NCI-H2196 (cell line): ENCODE measurements around the gene CTCFL.
"Not testable (repeated sequence)": the region's sequence is repeated elsewhere in the genome, so short reads cannot be mapped to it uniquely, and the experiment has no call there.

Experiments
- DNase-seq: peaks from one replicate; lab custom pipeline; 2025; ENCODE audit not compliant: unreplicated experiment; lab: John Stamatoyannopoulos, UW

Gene CTCFL

DNA sequence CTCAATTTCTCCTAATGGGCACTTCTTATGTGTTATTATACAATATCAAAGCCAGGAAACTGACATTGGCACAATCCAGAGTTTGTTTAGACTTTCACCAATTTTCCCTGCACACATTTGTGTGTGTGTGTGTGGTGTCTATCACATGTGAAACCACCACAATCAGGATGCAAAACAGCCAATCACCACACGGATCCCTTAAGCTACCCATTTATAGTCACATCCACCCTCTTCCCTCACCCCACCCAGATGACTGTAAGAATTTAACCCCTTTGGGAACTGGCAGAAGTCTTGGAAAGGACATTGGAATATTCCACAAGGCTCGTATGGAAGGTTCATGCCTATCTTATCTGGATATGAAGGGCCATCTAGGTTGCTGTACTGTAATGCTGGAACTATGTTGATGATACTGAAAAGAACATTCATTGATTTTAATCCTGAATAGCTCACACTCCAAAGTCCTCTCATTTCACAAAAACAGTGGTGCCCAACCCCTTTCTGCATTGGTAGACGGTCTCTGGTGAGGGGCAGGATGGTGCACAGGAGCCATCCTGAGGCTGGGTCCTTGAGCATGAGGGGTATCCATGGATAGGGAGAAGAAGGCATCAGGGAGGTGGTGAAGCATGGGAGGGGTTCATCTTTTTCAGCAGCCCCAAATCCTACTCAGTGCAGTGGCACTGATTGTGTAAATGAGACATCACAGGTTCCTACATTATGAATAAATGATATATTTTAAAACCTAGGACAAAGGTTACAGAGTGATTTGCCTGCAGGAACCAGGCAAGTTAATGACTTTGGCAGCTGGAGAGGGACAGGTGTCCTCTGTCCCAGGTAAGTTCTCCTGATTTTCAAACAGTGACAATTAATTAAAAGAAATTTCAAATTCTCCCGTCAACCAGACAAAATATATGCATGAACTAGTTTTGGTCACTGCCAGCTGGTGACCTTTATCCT, 12.1 kb upstream of the CTCFL start:
- DNase-seq = no peak

DNA sequence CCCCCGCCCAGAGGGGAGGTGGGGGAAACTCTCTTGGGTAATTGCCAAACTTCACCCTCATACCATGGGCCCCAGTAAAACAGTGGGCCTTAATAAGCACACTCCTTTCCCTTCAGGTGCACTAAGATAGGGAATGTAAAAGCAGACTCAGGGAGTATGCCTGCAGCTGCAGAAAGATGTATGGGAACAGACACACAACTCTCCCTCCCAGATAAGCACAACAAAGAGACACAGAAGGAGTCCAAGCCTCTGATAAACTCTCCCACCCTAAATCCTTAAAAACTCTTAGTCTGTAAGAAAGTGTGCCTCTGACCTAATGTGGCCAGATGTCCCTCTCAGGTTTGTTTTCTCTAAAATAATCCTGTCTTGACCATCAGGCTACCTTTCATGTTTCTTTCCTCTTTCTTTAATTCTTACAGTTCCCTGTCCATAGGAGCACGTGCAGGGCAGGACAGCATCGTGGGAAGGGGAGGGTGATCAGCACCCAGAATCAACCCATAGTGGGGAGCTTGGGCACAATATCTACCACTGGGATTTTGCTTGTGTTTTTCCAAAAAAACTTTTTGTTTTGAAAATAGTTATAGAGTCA, 11.3 kb upstream of the CTCFL start:
- DNase-seq = no peak

DNA sequence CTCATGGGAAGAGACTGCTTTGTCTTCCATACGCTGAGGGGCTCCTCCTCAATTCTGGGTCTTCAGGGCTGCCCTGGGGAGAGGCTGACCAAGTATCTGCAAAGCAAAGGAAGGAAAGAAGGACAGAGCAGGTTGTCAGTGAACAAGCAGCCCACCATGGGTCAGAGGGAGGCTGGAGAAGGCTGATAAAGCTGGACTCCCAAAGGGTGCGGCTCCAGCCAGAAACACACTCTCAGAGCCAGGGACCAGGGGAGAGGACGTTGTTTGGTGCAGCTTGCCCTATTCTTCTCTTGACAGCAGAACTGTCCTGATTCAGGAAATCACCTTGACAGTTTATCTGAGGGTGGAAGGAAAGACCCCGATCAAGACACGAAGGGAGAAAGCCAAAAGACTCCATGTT, 10.4 kb upstream of the CTCFL start:
- no peak for DNase-seq

DNA sequence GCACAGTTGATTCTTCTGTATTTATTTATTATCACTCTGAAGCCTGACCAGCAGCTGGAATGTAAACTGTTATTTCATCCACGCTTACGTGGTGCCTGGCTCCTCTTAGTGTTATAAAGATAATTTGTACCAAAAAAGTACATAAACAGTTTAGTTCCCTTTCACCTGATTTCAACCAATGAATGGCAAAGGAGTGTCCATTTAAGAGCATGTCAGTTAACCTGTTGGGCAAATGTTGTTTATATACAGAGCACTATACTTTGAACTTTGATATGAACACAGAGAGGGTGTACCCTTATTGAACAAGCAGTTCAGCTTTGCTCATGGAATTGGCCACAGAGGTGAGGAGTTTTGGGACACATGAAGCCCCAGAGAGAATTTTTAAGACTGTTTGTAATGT, 7.2 kb upstream of the CTCFL start:
- no peak for DNase-seq

DNA sequence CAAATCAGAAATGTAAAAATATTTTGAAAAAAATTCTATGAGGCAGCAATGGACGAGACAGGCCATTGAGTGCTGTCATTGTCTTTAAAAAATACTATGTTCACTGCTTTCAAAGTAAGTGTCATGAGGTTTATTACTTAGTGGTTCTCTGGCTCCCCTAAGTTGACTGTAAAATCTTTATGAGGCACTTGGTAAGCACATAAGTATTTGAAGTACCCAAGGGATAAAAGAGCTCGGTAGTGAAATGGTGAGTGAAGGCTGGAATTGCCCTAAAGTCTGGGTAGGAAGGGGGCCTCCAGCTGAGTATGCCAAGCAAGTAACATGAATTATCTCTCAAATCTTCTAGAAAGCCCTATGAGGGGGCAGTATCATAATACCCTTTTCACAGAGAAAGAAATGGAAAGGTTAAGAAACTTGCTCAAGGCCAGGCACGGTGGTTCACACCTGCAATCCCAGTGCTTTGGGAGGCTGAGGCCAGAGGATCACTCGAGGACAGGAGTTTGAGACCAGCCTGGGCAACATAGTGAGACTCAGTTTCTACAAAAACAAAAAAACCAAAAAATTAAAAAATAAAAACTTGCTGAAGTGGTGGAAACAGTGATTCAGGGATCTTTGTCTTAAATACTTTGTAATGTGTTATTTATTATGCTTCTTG, 5.5 kb upstream of the CTCFL start:
- no peak for DNase-seq

DNA sequence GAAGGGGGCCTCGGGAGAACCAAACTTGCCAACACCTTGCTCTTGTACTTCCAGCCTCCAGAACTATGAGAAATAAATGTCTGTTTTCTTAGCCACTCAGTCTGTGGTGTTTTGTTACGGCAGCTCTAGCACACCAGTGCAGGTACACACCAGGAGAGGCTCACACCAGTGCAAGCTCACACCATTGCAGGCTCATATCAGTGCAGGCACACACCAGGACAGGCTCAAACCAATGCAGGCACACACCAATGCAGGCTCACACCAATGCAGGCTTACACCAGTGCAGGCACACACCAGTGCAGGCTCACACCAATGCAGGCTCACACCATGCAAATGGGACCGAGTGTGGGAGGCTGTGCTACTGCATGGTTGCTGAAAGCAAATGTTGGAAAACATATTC, 4.9 kb upstream of the CTCFL start:
- DNase-seq = no peak

DNA sequence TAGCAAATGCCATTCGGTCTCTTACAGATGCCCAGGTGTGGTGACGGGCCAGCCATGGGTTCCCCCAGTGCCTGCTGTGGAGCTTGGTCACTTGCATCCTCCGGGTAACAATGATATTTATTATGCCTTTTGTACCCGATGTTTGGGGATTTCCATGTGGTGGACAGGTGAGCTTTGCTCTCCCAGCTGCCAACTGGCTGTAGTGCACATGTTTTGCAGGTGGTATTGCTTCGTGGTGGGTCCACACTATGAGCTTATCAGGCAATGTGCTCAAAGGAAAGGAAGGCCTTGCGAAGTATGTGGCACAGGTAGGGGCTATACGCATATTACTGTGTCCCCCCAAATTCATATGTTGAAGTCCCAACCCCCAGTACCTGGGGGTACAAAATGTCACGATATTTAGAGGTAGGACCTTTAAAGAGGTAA, 4.2 kb upstream of the CTCFL start:
- no peak for DNase-seq

DNA sequence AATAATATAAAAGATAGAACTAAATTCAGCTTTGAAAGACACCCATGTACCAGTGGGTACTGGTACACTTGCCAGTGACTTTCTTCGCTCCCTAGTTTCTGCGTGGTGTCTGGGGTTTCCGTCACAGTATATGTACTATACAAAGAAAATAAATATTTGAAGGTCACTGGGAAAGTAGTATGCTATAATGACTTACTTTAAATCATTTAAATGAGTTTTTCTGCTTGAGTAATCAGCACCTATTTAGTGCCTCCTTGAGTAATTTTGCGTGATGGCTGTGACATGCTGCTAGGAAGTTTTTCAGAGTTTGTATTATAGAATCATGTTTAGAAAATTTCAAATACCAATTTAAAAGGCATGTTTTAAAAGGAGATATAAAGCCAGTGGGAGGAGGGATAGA, 3.2 kb upstream of the CTCFL start:
- no peak for DNase-seq

DNA sequence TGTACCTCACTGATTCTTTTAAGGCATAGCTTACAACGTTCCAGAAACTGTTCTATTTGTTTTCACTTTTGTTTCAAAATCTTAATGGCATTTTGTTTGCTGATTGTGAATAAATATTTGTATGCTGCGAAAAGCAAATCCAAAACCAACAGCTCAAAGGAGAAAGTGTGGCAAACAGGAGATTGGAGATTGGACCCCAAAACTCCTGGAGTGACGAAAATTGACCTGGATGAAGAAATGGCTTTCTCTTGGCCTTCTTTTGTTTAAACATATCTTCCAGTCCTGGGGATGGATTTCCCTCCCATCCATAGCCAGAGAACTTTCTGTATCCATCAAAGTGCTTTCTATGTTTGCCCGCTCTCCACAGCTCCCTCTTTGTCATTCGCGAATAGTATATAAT, 2.8 kb upstream of the CTCFL start:
- no peak for DNase-seq

DNA sequence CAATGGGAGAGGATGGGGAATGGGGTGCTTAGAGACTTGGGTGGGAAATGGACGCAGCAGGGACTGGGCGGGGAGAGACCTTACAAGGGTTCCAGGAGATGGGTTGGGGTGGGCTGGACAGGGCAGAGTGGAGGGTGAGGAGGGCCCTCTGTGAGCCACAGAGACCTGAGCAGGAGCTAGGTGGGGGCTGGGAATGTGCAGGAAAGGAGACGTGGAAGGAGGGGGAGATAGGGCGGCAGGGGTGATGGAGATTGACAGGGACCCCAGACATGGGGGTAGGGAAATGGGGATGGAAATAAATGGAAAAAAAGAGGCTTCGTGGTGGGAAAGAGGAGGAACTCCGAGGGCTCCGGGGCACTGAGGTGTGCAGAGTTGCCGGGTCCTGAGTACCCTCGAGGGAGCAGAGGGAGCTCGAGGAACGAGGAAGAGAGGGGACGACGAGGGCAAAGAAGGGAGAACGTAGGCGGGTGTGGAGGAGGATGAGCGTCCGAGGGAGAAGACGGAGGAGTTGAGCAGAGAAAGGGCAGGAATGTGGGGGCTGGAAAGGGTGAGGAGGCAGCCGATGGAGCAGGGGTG, 2.0 kb upstream of the CTCFL start:
- no peak for DNase-seq

DNA sequence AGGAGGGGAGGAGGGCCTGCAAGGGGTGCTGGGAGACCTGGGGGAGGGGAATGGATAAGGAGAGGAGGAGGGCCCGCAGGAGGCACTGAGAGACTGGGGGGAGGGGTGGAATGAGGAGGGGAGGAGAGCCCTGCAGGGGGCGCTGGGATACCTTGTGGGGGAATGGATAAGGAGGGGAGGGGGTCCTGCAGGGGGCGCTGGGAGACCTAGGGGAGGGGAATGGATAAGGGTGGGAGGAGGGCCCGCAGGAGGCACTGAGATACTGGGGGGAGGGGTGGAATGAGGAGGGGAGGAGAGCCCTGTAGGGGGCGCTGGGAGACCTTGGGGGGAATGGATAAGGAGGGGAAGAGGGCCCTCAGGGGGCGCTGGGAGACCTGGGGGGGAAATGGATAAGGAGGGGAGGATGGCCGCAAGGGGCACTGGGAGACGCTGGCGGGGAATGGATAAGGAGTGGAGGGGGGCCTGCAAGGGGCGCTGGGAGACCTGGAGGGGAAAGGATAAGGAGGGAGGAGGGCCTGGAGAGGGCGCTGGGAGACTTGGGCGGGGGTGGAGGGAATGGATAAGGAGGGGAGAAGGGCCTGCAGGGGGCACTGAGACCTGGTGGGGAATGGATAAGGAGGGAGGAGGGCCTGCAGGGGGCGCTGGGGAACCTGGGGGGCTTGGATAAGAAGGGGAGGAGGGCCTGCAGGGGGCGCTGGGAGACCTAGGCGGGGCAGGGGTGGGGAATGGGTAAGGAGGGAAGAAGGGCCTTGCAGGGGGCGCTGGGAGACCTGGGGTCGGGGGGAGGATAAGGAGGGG, 1.3 kb upstream of the CTCFL start:
- no peak for DNase-seq

DNA sequence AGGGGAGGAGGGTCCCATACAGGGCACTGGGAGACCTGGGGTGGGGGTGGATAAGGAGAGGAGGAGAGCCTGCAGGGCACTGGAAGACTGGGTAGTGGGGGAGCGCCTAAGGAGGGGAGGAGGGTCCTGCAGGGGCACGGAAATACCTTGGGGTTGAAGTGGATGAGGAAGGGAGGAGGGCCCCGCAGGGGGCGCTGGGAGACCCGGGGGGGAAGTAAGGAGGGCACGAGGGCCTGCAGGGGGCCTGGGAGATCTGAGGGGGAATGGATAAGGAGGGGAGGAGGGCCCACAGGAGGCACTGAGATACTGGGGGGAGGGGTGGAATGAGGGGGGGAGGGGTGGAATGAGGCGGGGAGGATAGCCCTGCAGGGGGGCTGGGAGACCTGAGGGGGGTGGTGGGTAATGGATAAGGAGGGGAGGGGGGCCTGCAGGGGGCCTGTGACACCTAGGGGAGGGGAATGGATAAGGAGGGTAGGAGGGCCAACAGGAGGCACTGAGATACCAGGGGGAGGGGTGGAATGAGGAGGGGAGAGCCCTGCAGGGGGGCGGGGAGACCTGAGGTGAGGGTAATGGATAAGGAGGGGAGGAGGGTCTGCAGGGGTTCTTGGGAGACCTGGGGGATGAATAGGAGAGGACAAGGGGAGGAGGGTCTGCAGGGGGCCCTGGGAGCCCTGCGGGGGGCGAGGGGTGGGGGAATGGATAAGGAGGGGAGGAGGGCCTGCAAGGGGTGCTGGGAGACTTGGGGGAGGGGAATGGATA, 567 bp upstream of the CTCFL start:
- DNase-seq = no peak

DNA sequence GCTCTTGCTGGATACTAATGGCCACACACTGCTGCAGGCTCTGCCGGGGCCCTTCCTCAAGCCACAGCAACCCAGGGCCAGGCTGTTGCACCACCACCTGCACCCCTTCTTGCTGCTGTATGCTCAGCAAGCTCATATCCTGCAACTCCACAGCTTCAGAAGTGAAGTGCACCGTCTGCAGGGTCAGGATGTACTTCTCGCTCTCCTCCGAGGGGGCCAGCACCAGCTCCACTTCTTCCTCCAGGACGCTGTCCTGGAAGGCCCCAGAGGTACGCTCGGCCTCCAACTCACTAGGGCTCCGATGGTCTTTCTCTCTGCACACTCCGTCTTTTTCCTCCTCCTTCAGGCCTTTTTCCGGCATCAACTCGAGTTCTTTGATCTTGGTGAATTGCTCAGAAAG, 1.2 kb downstream of the CTCFL start:
- DNase-seq = no peak

DNA sequence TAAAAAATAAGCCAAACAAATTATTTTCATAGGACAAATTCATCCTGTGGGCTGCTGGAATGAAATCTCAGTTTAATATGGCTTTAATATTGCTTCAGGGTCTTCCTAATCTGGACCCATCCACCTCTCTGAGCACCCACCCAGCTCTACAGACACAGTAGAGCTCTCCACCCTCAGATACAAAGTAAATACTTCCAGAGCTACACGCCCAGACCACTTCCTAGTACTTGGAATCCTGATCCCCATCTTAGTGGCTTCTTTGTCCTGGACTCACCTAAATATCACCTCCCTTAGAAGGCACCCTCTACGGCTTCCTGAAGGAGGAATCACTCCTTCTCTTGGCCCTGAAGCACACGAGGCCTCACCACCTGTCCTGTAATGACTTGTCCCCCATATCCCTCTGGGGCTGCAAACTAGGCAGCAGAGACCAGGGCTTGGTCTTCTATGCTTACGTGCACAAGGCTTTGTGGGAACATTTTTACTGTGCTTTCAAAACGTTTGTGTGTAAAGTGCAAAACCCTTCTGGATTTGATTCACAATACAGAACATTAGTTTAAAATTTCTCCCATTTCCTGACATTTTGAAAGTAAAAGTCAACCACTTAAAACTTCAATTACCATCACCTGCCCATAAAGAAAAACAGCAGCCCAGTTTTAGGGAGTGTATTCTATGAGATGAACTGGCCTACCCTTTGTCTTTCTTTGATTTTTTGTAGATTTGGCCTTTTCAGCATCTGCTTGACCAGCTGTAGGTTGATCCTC, 2.4 kb downstream of the CTCFL start:
- DNase-seq = no peak

DNA sequence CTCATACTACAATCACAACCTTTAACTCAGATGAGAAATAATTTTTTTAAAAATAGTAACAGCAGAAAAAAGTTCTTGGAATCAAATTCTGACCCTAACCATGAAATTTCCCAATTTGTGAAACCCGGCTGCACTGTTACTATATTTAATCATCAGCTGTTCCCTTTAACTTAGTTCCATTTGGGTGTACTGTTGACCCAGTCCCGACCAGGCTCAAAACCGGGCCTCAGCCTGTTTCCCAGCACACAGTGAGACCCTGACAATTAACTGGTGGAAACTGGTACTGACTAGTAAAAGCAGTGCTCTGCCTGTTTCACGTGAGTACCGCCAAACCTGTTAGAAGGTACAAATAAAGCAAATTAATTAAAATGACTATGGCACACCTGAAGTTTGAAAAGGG, 7.0 kb downstream of the CTCFL start:
- DNase-seq = no peak

DNA sequence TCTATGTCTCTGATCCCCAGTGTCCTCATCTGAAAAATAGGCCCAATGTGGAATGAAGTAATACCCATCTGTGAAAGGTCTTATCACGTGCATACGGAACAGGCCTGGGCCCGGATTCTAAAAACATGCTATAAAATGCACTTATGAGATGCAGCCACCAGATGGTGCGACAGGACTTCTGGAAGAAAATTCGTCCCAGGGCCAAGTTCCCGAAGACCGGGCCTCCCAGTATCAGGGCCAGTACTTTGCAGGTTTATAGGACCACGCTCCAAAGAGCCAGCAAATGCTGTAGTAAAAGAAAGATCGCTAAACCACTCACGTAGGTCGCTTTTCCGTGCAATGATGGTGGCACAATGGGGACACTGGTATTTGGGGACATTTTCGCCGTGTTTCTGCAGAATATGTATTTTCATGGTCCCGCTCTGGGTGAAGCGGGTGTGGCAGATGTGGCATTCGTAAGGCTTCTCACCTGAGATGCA, 10.6 kb downstream of the CTCFL start:
- peak; percentile 63 for DNase-seq

DNA sequence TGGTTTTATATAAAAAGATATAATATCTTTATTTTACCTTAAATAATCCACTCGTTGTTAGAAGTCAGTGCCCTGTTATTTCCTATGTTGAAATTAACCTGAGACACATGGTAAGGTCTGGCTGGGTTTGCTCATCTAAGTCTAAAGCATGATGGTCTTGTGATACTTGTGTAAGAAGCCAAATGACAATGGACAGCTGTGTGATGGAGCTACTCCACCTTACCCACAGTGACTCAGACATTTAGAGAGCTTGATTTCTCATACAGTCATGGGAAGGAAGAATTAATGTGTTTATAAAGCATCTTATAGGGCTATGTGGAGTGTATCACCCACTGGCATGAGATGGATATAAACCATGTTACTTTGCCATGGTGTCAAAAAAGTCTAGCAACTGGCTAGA, 11.7 kb downstream of the CTCFL start:
- no peak for DNase-seq

DNA sequence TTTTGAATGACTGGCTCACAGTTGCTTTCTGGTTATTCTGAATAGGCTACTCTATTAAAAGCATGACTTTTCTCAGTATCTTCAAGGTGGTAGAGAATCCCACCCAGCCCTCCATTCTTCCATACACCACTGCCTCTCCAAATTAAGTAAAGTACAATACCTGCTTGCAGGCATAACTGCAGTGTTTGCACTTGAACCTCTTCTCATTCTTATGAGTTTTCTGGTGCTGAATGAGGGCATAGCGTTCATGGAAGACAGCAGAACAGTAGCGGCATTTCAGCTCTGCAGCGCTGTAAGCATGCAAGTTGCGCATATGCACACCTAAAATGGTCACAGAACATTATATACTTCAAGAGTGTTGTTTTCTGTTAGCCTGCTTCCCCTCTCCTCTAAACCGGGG, 12.5 kb downstream of the CTCFL start:
- no peak for DNase-seq

DNA sequence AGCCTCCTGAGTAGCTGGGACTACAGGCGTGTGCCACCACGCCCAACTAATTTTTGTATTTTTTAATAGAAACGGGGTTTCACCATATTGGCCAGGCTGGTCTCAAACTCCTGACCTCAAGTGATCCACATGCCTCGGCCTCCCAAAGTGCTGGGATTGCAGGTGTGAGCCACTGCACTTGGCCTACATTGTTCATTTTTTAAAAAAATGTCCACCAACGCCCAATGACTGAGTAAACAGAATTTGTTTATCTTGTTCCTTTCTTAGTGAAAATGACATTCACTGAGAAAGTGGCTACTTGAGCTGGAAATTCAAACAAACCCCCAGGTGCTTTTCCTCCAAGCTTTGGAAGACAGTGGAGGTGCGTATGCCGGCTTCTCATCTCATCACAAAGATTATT, 13.2 kb downstream of the CTCFL start:
- not testable (repeated sequence) for DNase-seq
